HG02943 (cell line): ENCODE measurements around the gene APEX2.
A peak's percentile ranks its signal among the peaks of the same experiment; 100 is the strongest.
"Not testable (repeated sequence)": the region's sequence is repeated elsewhere in the genome, so short reads cannot be mapped to it uniquely, and the experiment has no call there.

ENCODE experiments used
- ATAC-seq: cut with Tn5 transposase; IDR thresholded peaks from one replicate; pipeline ENCODE4 v1.9.1; 2021; ENCODE audit warnings: mild to moderate bottlenecking, low read depth, moderate library complexity; ENCODE audit not compliant: unreplicated experiment

Gene APEX2

GRCh38 chrX:54999717-55000598 is at the start of gene APEX2:
APEX2 (plus strand) TSS chrX:55000363; CDS start chrX:55000423, 60 bp downstream.
- ATAC-seq, result peak; percentile 94

GRCh38 chrX:54950730-54951375 is 49.3 kb upstream of the APEX2 start:
- no peak for ATAC-seq

GRCh38 chrX:54961750-54962149 is 38.4 kb upstream of the APEX2 start:
- no peak for ATAC-seq

GRCh38 chrX:54964766-54965497 is 35.2 kb upstream of the APEX2 start:
- no peak for ATAC-seq

- no peak for ATAC-seq
Observed at GRCh38 chrX:54977387-54977786, 22.8 kb upstream of the APEX2 start.

GRCh38 chrX:54978448-54978847 is 21.7 kb upstream of the APEX2 start:
- no peak for ATAC-seq

- no peak for ATAC-seq
Observed at GRCh38 chrX:54979432-54979831, 20.7 kb upstream of the APEX2 start.

GRCh38 chrX:54980334-54980733 is 19.8 kb upstream of the APEX2 start:
- no peak for ATAC-seq

- ATAC-seq, result not testable (repeated sequence)
Observed at GRCh38 chrX:54983306-54983705, 16.9 kb upstream of the APEX2 start.

- ATAC-seq, result no peak
Observed at GRCh38 chrX:54991706-54992105, 8.5 kb upstream of the APEX2 start.

GRCh38 chrX:54992911-54993622 is 7.1 kb upstream of the APEX2 start:
- ATAC-seq, result no peak

- no peak for ATAC-seq
Observed at GRCh38 chrX:54994099-54994498, 6.1 kb upstream of the APEX2 start, which contains the start of gene PFKFB1. PFKFB1 (minus strand) TSS chrX:54994188; CDS start chrX:54994007, 181 bp downstream.

- ATAC-seq, result no peak
Observed at GRCh38 chrX:54994668-54995351, 5.4 kb upstream of the APEX2 start.

GRCh38 chrX:54995621-54996020 is 4.5 kb upstream of the APEX2 start:
- ATAC-seq, result no peak

GRCh38 chrX:55004231-55004630 is 4.1 kb downstream of the APEX2 start:
- no peak for ATAC-seq

- ATAC-seq, result no peak
Observed at GRCh38 chrX:55005256-55005655, 5.1 kb downstream of the APEX2 start.

- no peak for ATAC-seq
Observed at GRCh38 chrX:55006827-55007621, 6.9 kb downstream of the APEX2 start.

- ATAC-seq, result no peak
Observed at GRCh38 chrX:55007656-55008055, 7.5 kb downstream of the APEX2 start.
